GM12874 (cell line): ENCODE data around the gene DZIP1.

ENCODE experiments used
- TF ChIP-seq, protein P1 (sequence below): IDR thresholded peaks from 2 replicates; pipeline ENCODE4 v1.5.1; 2011; ENCODE audit warnings: low read depth, mild to moderate bottlenecking, control low read depth, low read length, moderate library complexity; ENCODE audit not compliant: insufficient read depth

The DZIP1 gene

DNA sequence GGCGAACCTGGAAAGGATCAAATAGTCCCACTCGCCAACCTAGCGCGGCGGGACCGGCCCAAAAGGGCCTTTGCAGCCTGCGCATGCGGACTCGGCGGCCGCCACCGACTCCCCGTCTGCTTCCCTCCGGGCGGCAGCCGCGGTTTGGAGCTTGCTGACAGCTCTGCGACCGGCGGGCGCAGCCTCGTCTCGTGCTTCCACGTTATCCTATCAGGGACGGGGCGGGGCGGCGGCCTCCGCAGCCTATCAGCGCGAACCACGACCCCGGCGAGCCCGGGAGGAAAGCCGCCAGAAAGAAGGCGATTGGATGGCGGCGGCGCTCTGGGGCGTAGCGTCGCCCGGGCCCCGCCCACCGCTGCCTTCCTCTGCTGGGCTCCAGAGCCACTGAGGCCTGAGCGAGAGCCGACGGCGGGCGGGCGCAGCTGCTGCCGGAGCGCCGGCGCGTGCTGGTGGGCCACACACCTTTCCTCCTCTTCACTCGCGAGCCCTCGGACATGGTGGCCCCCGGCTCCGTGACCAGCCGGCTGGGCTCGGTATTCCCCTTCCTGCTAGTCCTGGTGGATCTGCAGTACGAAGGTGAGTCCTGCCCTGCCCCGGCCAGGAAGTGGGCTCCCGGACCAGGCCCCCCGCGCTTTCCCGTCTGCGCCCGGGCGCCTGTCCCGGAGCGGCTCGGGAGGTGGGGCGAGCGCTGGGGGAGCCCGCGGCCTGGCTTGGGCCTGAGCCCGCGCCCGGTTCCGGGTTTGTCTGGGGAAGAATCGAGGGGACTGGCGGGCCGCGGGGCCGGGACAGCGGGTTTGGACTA lies 32.5 kb upstream of the DZIP1 start, which contains the start of gene DNAJC3:
DNAJC3 (plus strand) TSS at position 378 of the 802 bp plus-strand sequence; CDS start at position 495, 117 bp downstream.
- TF ChIP-seq, protein P1, sequence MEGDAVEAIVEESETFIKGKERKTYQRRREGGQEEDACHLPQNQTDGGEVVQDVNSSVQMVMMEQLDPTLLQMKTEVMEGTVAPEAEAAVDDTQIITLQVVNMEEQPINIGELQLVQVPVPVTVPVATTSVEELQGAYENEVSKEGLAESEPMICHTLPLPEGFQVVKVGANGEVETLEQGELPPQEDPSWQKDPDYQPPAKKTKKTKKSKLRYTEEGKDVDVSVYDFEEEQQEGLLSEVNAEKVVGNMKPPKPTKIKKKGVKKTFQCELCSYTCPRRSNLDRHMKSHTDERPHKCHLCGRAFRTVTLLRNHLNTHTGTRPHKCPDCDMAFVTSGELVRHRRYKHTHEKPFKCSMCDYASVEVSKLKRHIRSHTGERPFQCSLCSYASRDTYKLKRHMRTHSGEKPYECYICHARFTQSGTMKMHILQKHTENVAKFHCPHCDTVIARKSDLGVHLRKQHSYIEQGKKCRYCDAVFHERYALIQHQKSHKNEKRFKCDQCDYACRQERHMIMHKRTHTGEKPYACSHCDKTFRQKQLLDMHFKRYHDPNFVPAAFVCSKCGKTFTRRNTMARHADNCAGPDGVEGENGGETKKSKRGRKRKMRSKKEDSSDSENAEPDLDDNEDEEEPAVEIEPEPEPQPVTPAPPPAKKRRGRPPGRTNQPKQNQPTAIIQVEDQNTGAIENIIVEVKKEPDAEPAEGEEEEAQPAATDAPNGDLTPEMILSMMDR, result no peak

DNA sequence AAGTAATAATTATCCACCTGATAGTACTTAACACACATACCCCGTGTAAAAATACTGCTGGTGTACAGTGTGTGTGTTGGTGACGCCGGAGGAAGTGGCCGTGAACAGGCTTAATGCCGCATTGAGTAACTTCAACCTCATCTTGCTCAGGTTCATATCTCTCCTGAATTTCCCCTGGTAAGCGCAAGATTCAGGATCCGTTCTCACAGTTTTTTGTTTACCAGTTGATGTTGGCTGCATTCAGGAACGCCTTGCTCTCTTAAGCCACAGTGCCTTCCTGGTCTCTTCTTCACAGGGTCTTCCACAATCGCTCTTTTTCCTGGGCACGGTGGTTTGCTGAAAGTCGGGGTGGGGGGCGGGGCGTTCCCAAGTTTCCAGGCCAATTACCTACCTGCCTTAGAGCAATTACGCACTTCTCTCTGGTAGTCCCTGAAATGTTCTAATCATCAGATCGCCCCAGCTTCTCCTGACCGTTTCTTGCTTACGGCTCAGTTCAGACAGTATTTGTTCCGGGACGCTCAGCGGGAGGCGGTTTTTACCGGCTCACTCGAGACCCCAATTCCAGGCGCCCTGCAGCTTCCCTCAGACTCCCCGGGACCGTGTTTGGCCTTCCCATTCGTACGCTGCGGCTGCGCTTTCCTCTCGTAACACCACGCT lies 31.7 kb upstream of the DZIP1 start:
- TF ChIP-seq, protein P1, result no peak

DNA sequence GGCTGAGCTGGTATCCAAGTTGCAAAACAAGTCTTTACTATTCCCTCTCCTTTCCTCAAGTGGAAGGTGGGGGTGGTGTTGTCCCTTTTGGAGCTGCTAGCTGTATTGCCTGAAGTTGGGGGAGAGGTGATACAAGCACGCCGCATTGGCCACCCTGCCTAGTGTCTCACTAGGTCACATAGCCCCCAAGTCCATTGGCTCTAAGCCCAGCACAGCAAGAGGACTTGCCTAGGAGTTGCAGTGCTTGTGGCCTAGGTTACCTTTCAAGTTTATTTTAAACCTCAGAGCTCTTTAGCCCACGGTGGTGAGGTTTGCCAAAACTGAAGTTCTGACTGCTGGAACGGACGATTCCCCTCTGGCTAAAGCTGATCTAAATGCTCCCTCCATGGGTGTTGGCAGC lies 27.1 kb upstream of the DZIP1 start:
- TF ChIP-seq, protein P1, result no peak

DNA sequence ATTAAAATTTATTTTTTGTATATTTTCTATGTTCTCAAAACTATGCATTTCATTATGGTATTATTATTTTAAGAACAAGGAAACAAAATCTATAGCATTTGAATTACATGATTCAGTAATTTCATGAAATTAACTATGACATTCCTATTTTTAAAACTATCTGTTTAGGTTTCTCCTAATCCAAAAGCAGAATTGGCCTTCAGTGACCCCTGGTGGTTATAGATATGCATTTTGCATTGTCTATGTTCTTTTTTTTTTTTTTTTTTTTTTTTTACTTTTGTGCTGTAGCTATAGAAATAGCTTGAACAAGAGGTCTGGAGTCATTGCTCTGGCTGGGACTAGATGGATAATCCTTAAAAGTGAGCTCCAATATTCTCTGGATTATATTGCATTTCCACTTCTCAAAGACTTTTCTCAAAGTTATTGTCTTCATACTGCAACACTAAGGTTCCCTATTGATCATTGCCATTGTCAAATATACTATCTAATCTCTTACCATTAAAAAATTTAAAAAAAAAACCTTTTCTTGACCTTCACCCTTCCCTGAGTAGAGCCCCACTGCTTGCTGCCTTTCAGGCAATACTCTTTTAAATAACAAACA lies 16.6 kb upstream of the DZIP1 start:
- TF ChIP-seq, protein P1, result peak; percentile 27; the same call in 1 of the 2 replicates

DNA sequence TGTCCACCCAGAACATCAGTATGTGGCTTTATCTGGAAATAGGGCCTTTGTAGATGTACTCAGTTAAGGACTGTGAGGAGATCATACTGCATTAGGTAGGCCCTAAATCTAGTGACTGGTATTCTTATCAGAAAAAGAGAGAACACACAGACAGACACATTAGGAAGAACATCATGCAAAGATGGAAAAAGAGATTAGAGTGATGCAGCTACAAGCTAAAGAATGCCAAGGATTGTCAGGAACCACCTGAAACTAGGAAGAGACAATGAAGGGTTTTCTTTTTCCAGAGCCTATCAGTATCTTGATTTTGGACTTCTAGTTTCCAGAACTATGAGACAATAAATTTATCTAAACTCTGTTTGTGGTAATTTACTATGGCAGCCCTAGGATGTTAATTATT lies 15.0 kb upstream of the DZIP1 start:
- TF ChIP-seq, protein P1, result no peak

DNA sequence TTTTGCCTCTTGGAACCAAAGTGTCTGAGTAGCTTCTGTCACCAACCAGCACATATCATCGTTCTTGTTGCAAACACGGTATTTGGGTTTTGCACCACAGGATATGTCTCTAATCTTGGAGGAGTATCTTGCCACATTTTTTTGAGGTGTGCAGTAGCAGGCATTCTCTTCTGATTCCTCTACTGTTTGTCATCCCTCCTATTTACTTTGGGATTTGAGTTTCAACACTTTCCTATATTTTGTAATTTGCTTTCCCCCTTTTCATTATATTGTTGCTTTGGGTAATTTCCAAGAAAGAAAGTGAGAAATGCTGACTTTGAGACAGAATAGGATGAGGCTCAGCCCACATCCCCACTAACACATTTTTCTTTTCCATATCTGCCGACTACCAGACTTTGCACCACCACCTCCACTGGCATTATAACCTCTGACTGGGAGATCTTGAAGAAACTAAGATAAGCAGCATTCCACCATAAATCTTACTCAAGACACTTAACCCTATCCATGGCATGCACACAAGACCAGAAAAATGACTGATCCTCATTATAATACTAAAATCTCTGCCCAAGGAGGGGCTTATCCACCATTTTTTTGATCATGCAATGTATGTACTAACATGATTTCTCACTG lies 12.0 kb upstream of the DZIP1 start:
- TF ChIP-seq, protein P1, result no peak

DNA sequence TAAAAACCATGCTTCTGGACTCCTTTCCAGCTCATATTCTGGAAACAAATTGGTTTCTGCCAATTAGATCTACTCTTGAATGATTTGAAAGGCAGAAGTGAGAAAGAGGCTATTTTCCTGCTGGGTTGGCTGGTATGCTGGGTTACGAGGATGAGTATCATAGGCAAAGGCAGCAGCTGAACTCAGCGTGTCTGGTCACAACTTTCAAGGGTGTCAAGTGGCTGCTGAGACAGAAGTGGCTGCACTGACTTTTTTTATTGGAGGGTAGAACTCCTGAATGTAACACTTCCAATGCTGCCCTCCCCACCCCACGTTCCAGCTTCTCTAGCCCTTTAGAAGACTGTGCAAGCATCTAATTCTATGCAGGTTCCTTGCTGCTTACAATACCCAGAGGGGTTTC lies 8.3 kb upstream of the DZIP1 start:
- TF ChIP-seq, protein P1, result no peak
